Skeletal muscle tissue (tissue), 4 donors: ENCODE measurements around the gene ATP9B. TPM values are rescaled to one million over a fixed set of nuclear protein-coding genes. Genes with fewer than 3 reads are reported as not detected.
"Not testable (repeated sequence)": the region's sequence is repeated elsewhere in the genome, so short reads cannot be mapped to it uniquely, and the experiment has no call there.

Experiments
- H3K27ac ChIP-seq: one replicate; pipeline ENCODE4 v1.7.0; 2013; ENCODE audit warnings: mild to moderate bottlenecking, low read depth, low read length, inconsistent platforms
- H3K27me3 ChIP-seq, 3 donors: one replicate each; pipeline ENCODE4 v1.7.0; 2013; ENCODE audit warnings: low read length in 3 of 3; ENCODE audit not compliant: control insufficient read depth in 3 of 3, insufficient read depth in 3 of 3
- H3K36me3 ChIP-seq, 3 donors: one replicate each; pipeline ENCODE4 v1.7.0; 2013; ENCODE audit warnings: low read length in 3 of 3; ENCODE audit not compliant: control insufficient read depth in 3 of 3, insufficient read depth in 3 of 3
- H3K4me1 ChIP-seq, 3 donors: one replicate each; pipeline ENCODE4 v1.7.0; 2013; ENCODE audit warnings: low read length in 3 of 3, mild to moderate bottlenecking in 3 of 3; ENCODE audit not compliant: control insufficient read depth in 3 of 3, insufficient read depth in 3 of 3
- H3K4me3 ChIP-seq, 3 donors: one replicate each; pipeline ENCODE4 v1.7.0; 2013; ENCODE audit warnings: low read length in 3 of 3
- H3K9ac ChIP-seq, 3 donors: one replicate each; pipeline ENCODE4 v1.7.0; 2013; ENCODE audit warnings: low read length in 3 of 3, mild to moderate bottlenecking in 3 of 3, moderate library complexity in 2 of 3, low read depth in 1 of 3
- H3K9me3 ChIP-seq, 3 donors: one replicate each; pipeline ENCODE4 v1.7.0; 2013; ENCODE audit warnings: low read length in 3 of 3; ENCODE audit not compliant: control insufficient read depth in 3 of 3
- total RNA-seq: library from RNA; depleted of rRNA; stranded (reverse); fragments of >200 nt; gene quantifications from one replicate; pipeline ENCODE4 v1.2.3, GENCODE V29; 2014
- donor health status: Osteomylitis.

Gene ATP9B
- total RNA-seq, 1 donor from 2014 or later: 83.0 TPM

DNA sequence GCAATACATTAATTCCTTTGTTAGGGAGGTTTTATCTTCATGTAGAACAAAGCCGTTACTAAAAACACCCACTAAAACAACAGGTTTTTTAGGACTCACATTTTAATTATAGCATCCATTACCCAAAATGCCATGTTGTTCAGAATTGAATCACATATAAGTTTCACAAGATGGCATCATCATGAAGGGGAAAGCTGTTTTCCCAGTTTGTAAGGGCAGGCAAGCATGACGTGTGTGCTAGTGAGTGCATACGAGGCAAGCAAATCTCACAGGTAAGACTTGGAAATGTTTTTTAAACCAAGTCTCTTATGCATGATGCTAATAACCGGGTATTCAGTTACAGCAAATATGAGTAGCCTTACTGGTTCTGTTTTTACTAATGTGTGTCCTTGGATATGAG, 214.7 kb downstream of the ATP9B start:
- peaks cover 0 to 8% (median 6%) of the 10 kb centered on the region in 3 donors for H3K36me3 ChIP-seq
- H3K4me1 ChIP-seq: no peaks in the 10 kb centered on the region
- H3K9me3 ChIP-seq: no peaks in the 10 kb centered on the region
- no peak overlapping the region for H3K9ac ChIP-seq
- no peak overlapping the region for H3K27ac ChIP-seq
- H3K4me3 ChIP-seq: no peak overlapping the region
- H3K27me3 ChIP-seq: no peaks in the 10 kb centered on the region

DNA sequence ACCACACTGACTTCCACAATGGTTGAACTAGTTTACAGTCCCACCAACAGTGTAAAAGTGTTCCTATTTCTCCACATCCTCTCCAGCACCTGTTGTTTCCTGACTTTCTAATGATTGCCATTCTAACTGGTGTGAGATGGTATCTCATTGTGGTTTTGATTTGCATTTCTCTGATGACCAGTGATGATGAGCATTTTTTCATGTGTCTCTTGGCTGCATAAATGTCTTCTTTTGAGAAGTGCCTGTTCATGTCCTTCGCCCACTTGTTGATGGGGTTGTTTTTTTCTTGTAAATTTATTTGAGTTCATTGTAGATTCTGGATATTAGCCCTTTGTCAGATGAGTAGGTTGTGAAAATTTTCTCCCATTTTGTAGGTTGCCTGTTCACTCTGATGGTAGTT, 216.0 kb downstream of the ATP9B start:
- not testable (repeated sequence) for H3K9ac ChIP-seq, H3K36me3 ChIP-seq

DNA sequence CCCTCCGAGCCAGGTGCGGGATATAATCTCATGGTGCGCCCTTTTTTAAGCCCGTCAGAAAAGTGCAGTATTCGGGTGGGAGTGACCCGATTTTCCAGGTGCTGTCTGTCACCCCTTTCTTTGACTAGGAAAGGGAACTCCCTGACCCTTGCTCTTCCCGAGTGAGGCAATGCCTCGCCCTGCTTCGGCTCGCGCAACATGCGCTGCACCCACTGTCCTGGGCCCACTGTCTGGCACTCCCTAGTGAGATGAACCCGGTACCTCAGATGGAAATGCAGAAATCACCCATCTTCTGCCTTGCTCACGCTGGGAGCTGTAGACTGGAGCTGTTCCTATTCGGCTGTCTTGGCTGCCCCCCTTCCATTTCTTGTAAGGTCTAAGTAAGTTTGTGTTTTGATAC, 221.2 kb downstream of the ATP9B start:
- not testable (repeated sequence) for H3K27ac ChIP-seq, H3K36me3 ChIP-seq, H3K4me3 ChIP-seq, H3K9ac ChIP-seq, H3K27me3 ChIP-seq, H3K4me1 ChIP-seq, H3K9me3 ChIP-seq

More for the DNA sequence above, 216.0 kb downstream of the ATP9B start:
- not testable (repeated sequence) for H3K4me3 ChIP-seq, H3K4me1 ChIP-seq, H3K27me3 ChIP-seq, H3K27ac ChIP-seq, H3K9me3 ChIP-seq

DNA sequence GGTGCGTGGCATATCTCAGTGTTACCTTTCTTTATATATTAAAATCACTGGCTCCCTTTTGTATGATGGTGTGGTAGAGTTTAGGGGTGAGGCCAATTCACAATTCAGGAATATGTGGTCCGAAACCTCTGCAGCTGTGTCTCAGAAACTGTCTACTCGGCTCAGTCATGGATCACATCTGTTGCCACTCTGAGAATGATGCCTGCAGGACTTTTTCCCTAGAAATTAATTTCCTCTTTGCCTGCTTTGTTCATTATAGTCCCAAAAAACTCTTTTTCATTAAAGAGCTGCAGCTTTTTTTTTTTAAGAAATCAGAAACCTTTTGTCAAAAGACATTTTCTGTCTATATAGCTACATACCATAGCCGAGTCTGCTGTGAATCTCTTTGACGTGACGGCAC, 221.7 kb downstream of the ATP9B start:
- no peak overlapping the region for H3K27ac ChIP-seq
- no peak overlapping the region for H3K9ac ChIP-seq
- H3K36me3 ChIP-seq: peaks cover 3 to 5% (median 3%) of the 10 kb centered on the region in 3 donors
- no peaks in the 10 kb centered on the region for H3K9me3 ChIP-seq
- H3K27me3 ChIP-seq: no peaks in the 10 kb centered on the region
- H3K4me3 ChIP-seq: no peak overlapping the region
- H3K4me1 ChIP-seq: no peaks in the 10 kb centered on the region

DNA sequence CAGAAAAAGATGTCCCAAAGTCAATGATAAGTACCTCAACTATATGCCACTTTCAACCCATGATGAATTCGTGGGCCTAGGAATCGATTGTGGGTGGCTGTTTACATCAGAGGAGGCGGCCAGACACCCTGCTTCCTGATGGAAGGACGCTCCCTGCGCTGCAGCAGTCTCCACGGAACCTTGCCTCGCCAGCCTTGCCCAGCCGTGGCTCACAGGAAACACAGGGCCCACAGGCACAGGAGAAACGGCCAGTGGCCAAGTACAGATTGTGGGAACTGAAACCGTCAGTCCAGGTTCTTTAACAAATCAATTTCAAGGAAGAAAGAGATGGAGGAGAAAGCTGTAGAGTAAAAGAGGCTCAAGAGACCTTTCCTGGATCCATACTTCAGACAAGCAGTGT, 225.0 kb downstream of the ATP9B start:
- H3K9me3 ChIP-seq: no peaks in the 10 kb centered on the region
- no peak overlapping the region for H3K27ac ChIP-seq
- no peak overlapping the region for H3K4me3 ChIP-seq
- no peaks in the 10 kb centered on the region for H3K4me1 ChIP-seq
- no peak overlapping the region for H3K9ac ChIP-seq
- no peaks in the 10 kb centered on the region for H3K27me3 ChIP-seq
- peaks cover 3 to 11% (median 5%) of the 10 kb centered on the region in 3 donors for H3K36me3 ChIP-seq

DNA sequence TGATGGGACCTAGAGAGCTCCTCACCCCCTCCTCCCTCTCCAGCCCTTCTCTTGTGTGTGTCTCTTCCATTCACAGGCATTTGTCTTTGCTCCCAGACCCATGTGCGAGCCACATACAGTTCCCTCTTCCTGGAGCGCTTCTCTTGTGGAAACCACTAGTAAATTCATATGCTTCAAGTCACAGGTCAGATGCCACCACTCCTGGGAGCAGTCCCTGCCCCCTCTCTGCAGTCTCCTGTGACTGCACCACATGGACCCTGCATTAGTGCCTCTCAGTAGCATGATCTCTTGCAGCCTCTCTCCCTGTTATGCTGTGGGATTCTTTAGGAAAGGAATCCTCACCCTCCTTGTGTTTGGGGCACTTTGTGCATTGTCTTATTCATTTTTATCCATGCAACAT, 230.1 kb downstream of the ATP9B start:
- Histone ChIP-seq H3K9ac (no peak overlapping the region), H3K27ac (no peak overlapping the region), H3K4me3 (no peak overlapping the region), H3K4me1 (no peaks in the 10 kb centered on the region), H3K9me3 (no peaks in the 10 kb centered on the region), H3K27me3 (no peaks in the 10 kb centered on the region), H3K36me3 (peaks cover 10 to 20% (median 11%) of the 10 kb centered on the region in 3 donors)

DNA sequence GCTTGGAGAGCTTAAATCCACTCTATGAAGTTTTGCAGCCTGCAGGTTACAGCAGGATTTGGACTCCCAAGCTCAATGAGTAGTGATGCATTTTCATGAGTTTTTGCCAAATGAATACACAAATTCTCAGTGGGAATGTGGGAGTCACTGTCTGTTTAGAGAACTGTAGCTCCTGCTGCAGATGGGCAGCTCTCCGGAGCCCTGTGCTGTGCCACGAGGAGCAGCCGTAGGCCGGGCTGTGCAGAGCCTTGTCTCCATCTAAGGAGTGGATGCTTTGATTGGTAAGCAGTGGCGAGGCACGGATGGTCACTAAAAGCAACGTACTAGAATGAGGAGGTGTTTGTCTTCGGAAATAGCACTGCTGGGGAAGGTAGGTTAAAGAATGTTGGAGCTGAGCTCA, 230.5 kb downstream of the ATP9B start:
- H3K9me3 ChIP-seq: no peaks in the 10 kb centered on the region
- H3K27ac ChIP-seq: no peak overlapping the region
- H3K36me3 ChIP-seq: peaks cover 12 to 25% (median 13%) of the 10 kb centered on the region in 3 donors
- H3K9ac ChIP-seq: no peak overlapping the region
- H3K27me3 ChIP-seq: no peaks in the 10 kb centered on the region
- H3K4me1 ChIP-seq: no peaks in the 10 kb centered on the region
- no peak overlapping the region for H3K4me3 ChIP-seq

DNA sequence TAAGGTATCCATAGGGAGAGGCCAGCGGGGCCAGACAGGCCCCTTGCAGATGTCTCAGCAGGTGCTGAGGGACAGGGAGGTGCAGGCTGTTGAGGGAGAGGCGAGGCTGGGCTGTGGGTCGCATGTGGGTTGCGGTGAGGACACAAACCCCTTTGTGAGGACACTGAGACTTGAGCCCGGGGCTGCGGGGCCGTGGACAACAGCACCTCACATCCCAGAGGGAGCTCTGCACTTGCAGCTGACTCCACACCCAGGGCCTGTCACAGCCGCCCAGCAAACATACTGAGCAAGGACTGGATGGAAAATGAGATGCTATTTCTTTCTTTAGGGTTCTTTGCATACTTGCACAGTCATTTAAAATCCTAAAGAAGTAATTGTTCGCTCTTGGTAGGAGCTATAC, 231.2 kb downstream of the ATP9B start:
- Histone ChIP-seq H3K9me3 (no peaks in the 10 kb centered on the region), H3K4me3 (no peak overlapping the region), H3K36me3 (peaks cover 16 to 26% (median 17%) of the 10 kb centered on the region in 3 donors), H3K27me3 (no peaks in the 10 kb centered on the region), H3K9ac (no peak overlapping the region), H3K27ac (no peak overlapping the region), H3K4me1 (no peaks in the 10 kb centered on the region)

DNA sequence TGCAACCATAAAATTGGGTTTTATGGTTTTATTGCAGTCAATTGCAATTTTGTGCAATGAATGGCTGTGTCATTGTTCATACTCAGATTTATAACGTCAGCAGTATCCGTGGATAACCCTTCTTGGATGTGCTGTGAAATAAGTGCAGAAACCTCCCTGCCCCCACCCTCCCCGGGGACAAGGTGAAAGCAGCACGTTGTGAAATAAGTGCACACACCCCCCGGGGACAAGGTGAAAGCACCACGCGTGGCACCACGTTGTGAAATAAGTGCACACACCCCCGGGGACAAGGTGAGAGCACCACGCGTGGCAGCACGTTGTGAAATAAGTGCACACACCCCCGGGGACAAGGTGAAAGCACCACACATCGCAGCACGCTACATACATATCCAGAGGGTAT, 232.9 kb downstream of the ATP9B start:
- H3K4me3 ChIP-seq: no peak overlapping the region
- H3K9me3 ChIP-seq: no peaks in the 10 kb centered on the region
- H3K27me3 ChIP-seq: no peaks in the 10 kb centered on the region
- H3K4me1 ChIP-seq: no peaks in the 10 kb centered on the region
- H3K36me3 ChIP-seq: peaks cover 24 to 38% (median 24%) of the 10 kb centered on the region in 3 donors
- H3K27ac ChIP-seq: no peak overlapping the region
- no peak overlapping the region for H3K9ac ChIP-seq

DNA sequence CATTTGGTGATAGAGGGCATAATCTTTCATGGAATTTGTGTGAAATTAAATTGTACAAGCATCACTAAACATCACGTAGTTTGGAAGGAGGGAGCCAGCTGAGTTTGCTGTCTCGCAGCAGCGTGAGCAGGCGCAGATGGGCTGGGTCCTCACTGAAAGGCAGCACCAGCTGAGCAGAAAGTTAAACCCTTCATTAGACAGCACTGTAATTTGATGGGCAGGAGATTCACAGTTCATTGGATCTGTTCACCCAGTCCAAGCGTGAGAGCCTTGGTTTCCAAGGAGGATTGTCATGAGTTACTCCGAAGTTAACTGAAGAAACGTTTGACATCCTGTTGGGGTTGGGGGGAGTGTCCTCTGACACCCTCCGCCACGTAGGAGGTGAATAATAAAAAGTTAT, 236.7 kb downstream of the ATP9B start:
- H3K9ac ChIP-seq: no peak overlapping the region
- H3K4me1 ChIP-seq: no peaks in the 10 kb centered on the region
- H3K4me3 ChIP-seq: no peak overlapping the region
- H3K27me3 ChIP-seq: no peaks in the 10 kb centered on the region
- H3K27ac ChIP-seq: no peak overlapping the region
- H3K9me3 ChIP-seq: no peaks in the 10 kb centered on the region
- H3K36me3 ChIP-seq: peaks cover 31 to 40% (median 32%) of the 10 kb centered on the region in 3 donors
